Progenitor cell of endocrine pancreas (in vitro differentiated cells): ENCODE measurements around the gene FAM163A. TPM values are rescaled to one million over a fixed set of nuclear protein-coding genes. Genes with fewer than 3 reads are reported as not detected.

Experiments used
- DNase-seq: peaks from one replicate; pipeline ENCODE4 v3.0.0; 2021; ENCODE audit warnings: low spot score; ENCODE audit not compliant: unreplicated experiment
- H3K27ac Mint-ChIP-seq: 2 replicates; pipeline ENCODE4 v1.8.0; 2021; ENCODE audit warnings: mild to moderate bottlenecking, moderate library complexity, mixed read lengths
- H3K27me3 Mint-ChIP-seq: 2 replicates; pipeline ENCODE4 v1.8.0; 2021; ENCODE audit warnings: mixed read lengths
- H3K36me3 Mint-ChIP-seq: 2 replicates; pipeline ENCODE4 v1.8.0; 2022; ENCODE audit warnings: mixed read lengths; ENCODE audit not compliant: insufficient read depth
- H3K4me1 Mint-ChIP-seq: 2 replicates; pipeline ENCODE4 v1.8.0; 2021; ENCODE audit warnings: low read depth, mixed read lengths
- H3K4me3 Mint-ChIP-seq: 2 replicates; pipeline ENCODE4 v1.8.0; 2021; ENCODE audit warnings: low read depth, mild to moderate bottlenecking, moderate library complexity, mixed read lengths
- H3K9me3 Mint-ChIP-seq: 2 replicates; pipeline ENCODE4 v1.8.0; 2021; ENCODE audit warnings: low read depth, mixed read lengths
- CTCF ChIP-seq: fragments of 200-600 bp; sonication (generic); IDR thresholded peaks from one replicate; pipeline ENCODE4 v1.5.0; 2021; ENCODE audit warnings: antibody characterized with exemption, mild to moderate bottlenecking; ENCODE audit not compliant: unreplicated experiment
- total RNA-seq: library from RNA; stranded (reverse); gene quantifications from 2 replicates; pipeline ENCODE4 v1.2.1, GENCODE V29; 2021

The FAM163A gene
- total RNA-seq, 1 donor from 2014 or later = 1.1 TPM

- Mint-ChIP-seq H3K9me3 (no peaks in the 10 kb centered on the region), H3K36me3 (no peaks in the 10 kb centered on the region), H3K4me3 (no peak overlapping the region), H3K27ac (no peak overlapping the region), H3K4me1 (peaks cover 16% of the 10 kb centered on the region), H3K27me3 (peaks cover 16% of the 10 kb centered on the region)
- DNase-seq = no peak
- TF ChIP-seq CTCF = no peak
These were observed 74.7 kb downstream of the FAM163A start for GRCh38 chr1:179817789-179818188.

- Mint-ChIP-seq H3K9me3 (no peaks in the 10 kb centered on the region), H3K27ac (no peak overlapping the region), H3K36me3 (no peaks in the 10 kb centered on the region), H3K4me3 (no peak overlapping the region), H3K4me1 (peaks cover 16% of the 10 kb centered on the region), H3K27me3 (peaks cover 16% of the 10 kb centered on the region)
- TF ChIP-seq CTCF = no peak
- DNase-seq = no peak
These were observed 75.2 kb downstream of the FAM163A start for GRCh38 chr1:179818260-179818659.

- no peak for TF ChIP-seq CTCF
- no peaks in the 10 kb centered on the region for H3K36me3 Mint-ChIP-seq
These were observed 75.7 kb downstream of the FAM163A start for GRCh38 chr1:179818743-179819173.

DNA sequence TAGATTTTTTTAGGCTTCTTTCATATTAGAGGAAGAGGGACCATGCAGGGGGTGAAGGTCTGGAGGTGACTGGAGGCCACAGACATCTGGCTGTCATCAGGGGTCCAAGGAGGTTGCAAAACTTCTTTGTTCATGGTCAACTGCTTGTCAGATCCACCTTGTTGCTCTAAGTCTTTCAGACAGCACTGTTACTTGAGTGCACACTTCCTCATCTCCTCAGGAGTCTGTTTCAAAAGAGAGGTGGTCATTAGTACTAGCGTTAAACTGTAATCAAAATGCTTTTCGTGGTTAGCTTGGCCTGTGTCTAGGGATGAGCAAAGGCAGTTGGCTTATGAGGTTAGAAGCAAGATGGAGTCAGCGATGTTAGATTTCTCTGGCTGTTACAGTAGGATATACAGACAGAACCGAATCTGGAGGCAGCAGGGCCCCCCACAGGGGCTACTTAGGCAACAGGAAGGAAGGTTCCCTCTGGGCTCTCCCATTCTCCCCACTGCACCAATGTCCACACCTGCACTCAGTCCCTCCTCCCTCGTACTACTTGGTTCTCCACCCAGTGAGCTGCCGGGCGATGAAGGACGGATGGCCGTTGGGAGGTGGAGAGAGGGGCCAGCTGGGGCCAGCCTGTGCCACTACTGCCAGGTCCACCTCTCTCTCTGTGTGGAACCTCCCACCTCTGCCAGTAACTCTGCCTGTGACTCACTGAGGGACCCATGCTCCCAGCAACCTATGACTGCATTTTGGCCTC lies 77.3 kb downstream of the FAM163A start:
- Mint-ChIP-seq H3K27me3 (peaks cover 16% of the 10 kb centered on the region), H3K4me1 (peaks cover 11% of the 10 kb centered on the region), H3K9me3 (no peaks in the 10 kb centered on the region), H3K4me3 (no peak overlapping the region), H3K36me3 (no peaks in the 10 kb centered on the region), H3K27ac (no peak overlapping the region)
- DNase-seq = no peak
- TF ChIP-seq CTCF = no peak

More at GRCh38 chr1:179818743-179819173, 75.7 kb downstream of the FAM163A start:
- H3K27me3 Mint-ChIP-seq = peaks cover 16% of the 10 kb centered on the region
- H3K4me3 Mint-ChIP-seq = no peak overlapping the region
- H3K27ac Mint-ChIP-seq = no peak overlapping the region
- H3K4me1 Mint-ChIP-seq = peaks cover 16% of the 10 kb centered on the region
- no peak for DNase-seq
- no peaks in the 10 kb centered on the region for H3K9me3 Mint-ChIP-seq

GRCh38 chr1:179821524-179821923 lies 78.4 kb downstream of the FAM163A start:
- H3K27ac Mint-ChIP-seq = no peak overlapping the region
- peaks cover 3% of the 10 kb centered on the region for H3K4me1 Mint-ChIP-seq
- DNase-seq = no peak
- H3K9me3 Mint-ChIP-seq = no peaks in the 10 kb centered on the region
- H3K36me3 Mint-ChIP-seq = no peaks in the 10 kb centered on the region
- peaks cover 7% of the 10 kb centered on the region for H3K27me3 Mint-ChIP-seq
- no peak for TF ChIP-seq CTCF
- no peak overlapping the region for H3K4me3 Mint-ChIP-seq
